ENCODE results near the gene GALR1. TPM values are rescaled to one million over a fixed set of nuclear protein-coding genes. Genes with fewer than 3 reads are reported as not detected.

GALR1 gene
- polyA plus RNA-seq, 1 of the 3 experiments (the other 2 are of a cell fraction), result not detected

GRCh38 chr18:77206676-77207374, 42.8 kb upstream of the GALR1 start:
- ChIA-PET POLR2A (no interaction called here), CTCF (interaction anchor here (1.0 to 1.6 kb wide), 4 partner anchors 10 to 285 kb away, joined by 3 to 4 read pairs (median 4); no protein-coding TSS in a partner anchor)
- H3K9me3 ChIP-seq, result no peaks in the 10 kb centered on the region
- no peaks in the 10 kb centered on the region for H4K20me1 ChIP-seq (ENCODE audit: insufficient read depth)
- DNase-seq, result no peak
- 71% methylated on average over 10 of the region's 10 CpGs for WGBS (ENCODE audit: low lambda C conversion rate)
- H3K9ac ChIP-seq, result no peak overlapping the region
- H3F3A ChIP-seq (replicated peaks; ENCODE audit: insufficient read depth), result no peaks in the 10 kb centered on the region
- no peaks in the 10 kb centered on the region for H3K27me3 ChIP-seq (ENCODE audit: insufficient read depth)
- no peak overlapping the region for H3K27ac ChIP-seq (ENCODE audit: low read depth in 2 of 2, low read length in 1 of 2)
- H2AFZ ChIP-seq (ENCODE audit: low read depth), result no peak overlapping the region
- H3K4me3 ChIP-seq (ENCODE audit: low read depth in 2 of 2, low read length in 1 of 2), result no peak overlapping the region
- no peaks in the 10 kb centered on the region; a peak in 1 of 4 replicates for H3K4me1 ChIP-seq (ENCODE audit: control insufficient read depth in 1 of 2, insufficient read depth in 2 of 2, low read depth in 1 of 2, low read length in 1 of 2)
- H3K36me3 ChIP-seq (replicated peaks in 1 of 2; ENCODE audit: control insufficient read depth in 1 of 2, insufficient read depth in 2 of 2, low read length in 1 of 2), result no peaks in the 10 kb centered on the region
- H3K79me2 ChIP-seq (ENCODE audit: insufficient read depth), result no peaks in the 10 kb centered on the region
- no peaks in the 10 kb centered on the region for H3K9me2 ChIP-seq
- H3K4me2 ChIP-seq, result no peak overlapping the region
- no peak for TF ChIP-seq MAX (IDR thresholded peaks at IDR 0.05; ENCODE audit: low read depth)
- TF ChIP-seq IRF3 (IDR thresholded peaks at IDR 0.05; ENCODE audit: low read depth, low read length), result no peak
- TF ChIP-seq RAD21 (IDR thresholded peaks at IDR 0.05; ENCODE audit: low read length), result no peak
- TF ChIP-seq GABPA (IDR thresholded peaks at IDR 0.05; ENCODE audit: low read depth), result no peak
- no peak for TF ChIP-seq JUND (IDR thresholded peaks at IDR 0.05)
- TF ChIP-seq PBX3 (IDR thresholded peaks at IDR 0.05), result no peak
- TF ChIP-seq FOXM1 (IDR thresholded peaks at IDR 0.05; ENCODE audit: low read depth), result no peak
- no peak for TF ChIP-seq FOXJ3 (CRISPR knock-in tag; IDR thresholded peaks at IDR 0.05)
- no peak for TF ChIP-seq MXI1 (IDR thresholded peaks at IDR 0.05; ENCODE audit: low read depth, low read length)
- TF ChIP-seq ZBTB33 (IDR thresholded peaks at IDR 0.05; ENCODE audit: borderline replicate concordance, low read depth), result no peak
- TF ChIP-seq NRF1 (IDR thresholded peaks at IDR 0.05; ENCODE audit: low read depth, low read length), result no peak
- no peak for TF ChIP-seq TCF12 (IDR thresholded peaks at IDR 0.05)
- TF ChIP-seq TEAD4 (IDR thresholded peaks at IDR 0.05; ENCODE audit: borderline replicate concordance, insufficient read depth), result no peak
- no peak for TF ChIP-seq TAF1 (IDR thresholded peaks at IDR 0.05; ENCODE audit: borderline replicate concordance, low read depth, low read length)
- TF ChIP-seq CTCF (IDR thresholded peaks at IDR 0.05), result no peak
- no peak for TF ChIP-seq FOSL2 (IDR thresholded peaks at IDR 0.05; ENCODE audit: borderline replicate concordance, low read depth)
- no peak for TF ChIP-seq RCOR1 (IDR thresholded peaks at IDR 0.05; ENCODE audit: low read length)
- no peak for TF ChIP-seq SMC3 (IDR thresholded peaks at IDR 0.05; ENCODE audit: low read depth, low read length)
- TF ChIP-seq YY1 (IDR thresholded peaks at IDR 0.05; ENCODE audit: low read depth), result no peak
